PFSK-1 (cell line): ENCODE data around the gene TMEM115. TPM values are rescaled to one million over a fixed set of nuclear protein-coding genes. Genes with fewer than 3 reads are reported as not detected.
A peak's percentile ranks its signal among the peaks of the same experiment; 100 is the strongest.

Source experiments
- FOXP2 ChIP-seq: optimal IDR thresholded peaks from 2 replicates; pipeline ENCODE3; 2011; ENCODE audit warnings: borderline replicate concordance, control low read depth, inconsistent platforms; ENCODE audit not compliant: insufficient read depth; ENCODE audit errors: extremely low read length, extremely low read depth
- POLR2AphosphoS5 ChIP-seq: IDR thresholded peaks from 2 replicates; pipeline ENCODE4 v1.6.1; 2012; ENCODE audit warnings: low read depth, mild to moderate bottlenecking, control low read depth, low read length, moderate library complexity
- REST ChIP-seq, 2 experiments: IDR thresholded peaks; 2 replicates each; pipeline versions ENCODE4 v1.6.1 to v1.8.0; 2011 to 2012; ENCODE audit warnings: low read depth in 2 of 2, low read length in 2 of 2, control low read depth in 1 of 2, inconsistent platforms in 1 of 2, mild to moderate bottlenecking in 1 of 2, moderate library complexity in 1 of 2; ENCODE audit not compliant: insufficient read depth in 1 of 2
- SIN3A ChIP-seq: IDR thresholded peaks from 2 replicates; pipeline ENCODE4 v1.6.1; 2012; ENCODE audit warnings: mild to moderate bottlenecking, low read length, moderate library complexity, borderline replicate concordance; ENCODE audit not compliant: insufficient read depth
- TAF1 ChIP-seq: IDR thresholded peaks from 2 replicates; pipeline ENCODE4 v1.6.1; 2012; ENCODE audit warnings: low read length, control low read depth, borderline replicate concordance; ENCODE audit not compliant: insufficient read depth
- polyA plus RNA-seq: library from polyadenylated mRNA; unstranded; fragments of >200 nt; gene quantifications from one replicate; pipeline ENCODE4 v1.2.1, GENCODE V29; 2012; ENCODE audit warnings: low read depth, missing spikeins; ENCODE audit not compliant: insufficient read length

The TMEM115 gene
- polyA plus RNA-seq = 37.8 TPM

- TF ChIP-seq SIN3A (no peak), REST (IDR thresholded peaks at IDR 0.05; ENCODE audit: insufficient read depth in 1 of 2, low read depth in 2 of 2, low read length in 2 of 2) (no peak), FOXP2 (no peak), POLR2AphosphoS5 (peak; percentile 65), TAF1 (peak; percentile 50; the same call in 1 of the 2 replicates)
These were observed at the start of gene TMEM115 for GRCh38 chr3:50358911-50359759. Gene TMEM115 (minus strand): TSS chr3:50359521. CDS start chr3:50359063, 458 bp downstream.

- TF ChIP-seq POLR2AphosphoS5 = no peak
- no peak for TF ChIP-seq TAF1
- TF ChIP-seq REST (IDR thresholded peaks at IDR 0.05; ENCODE audit: insufficient read depth in 1 of 2, low read depth in 2 of 2, low read length in 2 of 2) = no peak
- no peak for TF ChIP-seq FOXP2
- no peak for TF ChIP-seq SIN3A
These were observed 49.2 kb upstream of the TMEM115 start for GRCh38 chr3:50408443-50408944.

GRCh38 chr3:50406487-50406886, 47.2 kb upstream of the TMEM115 start:
- TF ChIP-seq TAF1 = no peak
- no peak for TF ChIP-seq REST (IDR thresholded peaks at IDR 0.05; ENCODE audit: insufficient read depth in 1 of 2, low read depth in 2 of 2, low read length in 2 of 2)
- no peak for TF ChIP-seq FOXP2
- no peak for TF ChIP-seq SIN3A
- TF ChIP-seq POLR2AphosphoS5 = no peak

- TF ChIP-seq FOXP2 = no peak
- TF ChIP-seq REST (IDR thresholded peaks at IDR 0.05; ENCODE audit: insufficient read depth in 1 of 2, low read depth in 2 of 2, low read length in 2 of 2) = peak; percentile 93 to 96
These were observed 45.9 kb upstream of the TMEM115 start for GRCh38 chr3:50405249-50405648.
